ENCODE data around the gene PDIA4.

GRCh38 chr7:149031353-149031910, 3.1 kb upstream of the PDIA4 start:
- TF ChIP-seq TCF7L2 (IDR thresholded peaks at IDR 0.05; ENCODE audit: low read depth, low read length) (no peak), CTCF (IDR thresholded peaks at IDR 0.05) (no peak), POLR2AphosphoS5 (IDR thresholded peaks at IDR 0.05; ENCODE audit: low read depth, low read length) (no peak), REST (IDR thresholded peaks at IDR 0.05; ENCODE audit: insufficient read depth in 1 of 2, low read depth in 2 of 2, low read length in 1 of 2) (no peak)
